Smooth muscle cell (in vitro differentiated cells): ENCODE measurements around the gene CCDC85A. TPM values are rescaled to one million over a fixed set of nuclear protein-coding genes. Genes with fewer than 3 reads are reported as not detected.
A peak's percentile ranks its signal among the peaks of the same experiment; 100 is the strongest.

ENCODE experiments used
- DNase-seq: peaks from one replicate; lab custom pipeline; 2025; ENCODE audit not compliant: unreplicated experiment; lab: John Stamatoyannopoulos, UW
- H2AFZ ChIP-seq: fragments of 200-600 bp; sonication (generic); 2 replicates; pipeline ENCODE4 v1.6.0; 2016; ENCODE audit warnings: antibody characterized with exemption, low read depth, mild to moderate bottlenecking
- H3F3A ChIP-seq: fragments of 200-600 bp; sonication (generic); 2 replicates; pipeline ENCODE4 v1.6.0; 2017; ENCODE audit warnings: antibody characterized with exemption, low read depth
- H3K27ac ChIP-seq: fragments of 200-600 bp; sonication (generic); 2 replicates; pipeline ENCODE4 v1.5.1; 2016; ENCODE audit warnings: low read depth, mild to moderate bottlenecking
- H3K27me3 ChIP-seq: fragments of 200-600 bp; sonication (generic); 2 replicates; pipeline ENCODE4 v1.6.1; 2016; ENCODE audit warnings: low read depth, mild to moderate bottlenecking
- H3K36me3 ChIP-seq: fragments of 200-600 bp; sonication (generic); 2 replicates; pipeline ENCODE4 v1.5.1; 2016; ENCODE audit warnings: low read depth
- H3K4me1 ChIP-seq: fragments of 200-600 bp; sonication (generic); 2 replicates; pipeline ENCODE4 v1.5.1; 2016; ENCODE audit warnings: low read depth
- H3K4me2 ChIP-seq: fragments of 200-600 bp; sonication (generic); 2 replicates; pipeline ENCODE4 v1.6.0; 2016; ENCODE audit warnings: mild to moderate bottlenecking
- H3K4me3 ChIP-seq: fragments of 200-600 bp; sonication (generic); 2 replicates; pipeline ENCODE4 v1.5.1; 2016; ENCODE audit warnings: mild to moderate bottlenecking
- H3K79me2 ChIP-seq: fragments of 200-600 bp; sonication (generic); 2 replicates; pipeline ENCODE4 v1.6.0; 2016; ENCODE audit warnings: low read depth, mild to moderate bottlenecking
- H3K9ac ChIP-seq: fragments of 200-600 bp; sonication (generic); 2 replicates; pipeline ENCODE4 v1.6.0; 2016; ENCODE audit warnings: low read depth
- H3K9me3 ChIP-seq: fragments of 200-600 bp; sonication (generic); replicated peaks from 2 replicates; pipeline ENCODE4 v1.5.1; 2016; ENCODE audit warnings: low read depth
- H4K20me1 ChIP-seq: fragments of 200-600 bp; sonication (generic); 2 replicates; pipeline ENCODE4 v1.6.0; 2016; ENCODE audit warnings: low read depth
- WGBS: methylation state at CpG from one replicate; pipeline ENCODE4 v1.1.7; 2016; ENCODE audit warnings: low lambda C conversion rate; 5-methylcytosine and 5-hydroxymethylcytosine counted together
- polyA plus RNA-seq: library from polyadenylated mRNA; unstranded; fragments of >200 nt; fragmentation: Nextera tagmentation; extraction: Ambion mirVana; gene quantifications from 2 replicates; pipeline ENCODE4 v1.2.1, GENCODE V29; 2016
- total RNA-seq: library from RNA; depleted of rRNA; stranded (reverse); fragments of >200 nt; gene quantifications from 2 replicates; pipeline ENCODE4 v1.2.3, GENCODE V29; 2014
- TF ChIP-seq, protein P1 (sequence below): fragments of 200-600 bp; sonication (generic); IDR thresholded peaks from 2 replicates; pipeline ENCODE4 v1.5.1; 2017; ENCODE audit warnings: borderline replicate concordance, mild to moderate bottlenecking, antibody characterized with exemption; ENCODE audit not compliant: insufficient read depth, poor library complexity, severe bottlenecking

Gene CCDC85A
- total and polyA plus RNA-seq, 2 experiments from 2014 or later: 0.67 to 2.1 TPM

DNA sequence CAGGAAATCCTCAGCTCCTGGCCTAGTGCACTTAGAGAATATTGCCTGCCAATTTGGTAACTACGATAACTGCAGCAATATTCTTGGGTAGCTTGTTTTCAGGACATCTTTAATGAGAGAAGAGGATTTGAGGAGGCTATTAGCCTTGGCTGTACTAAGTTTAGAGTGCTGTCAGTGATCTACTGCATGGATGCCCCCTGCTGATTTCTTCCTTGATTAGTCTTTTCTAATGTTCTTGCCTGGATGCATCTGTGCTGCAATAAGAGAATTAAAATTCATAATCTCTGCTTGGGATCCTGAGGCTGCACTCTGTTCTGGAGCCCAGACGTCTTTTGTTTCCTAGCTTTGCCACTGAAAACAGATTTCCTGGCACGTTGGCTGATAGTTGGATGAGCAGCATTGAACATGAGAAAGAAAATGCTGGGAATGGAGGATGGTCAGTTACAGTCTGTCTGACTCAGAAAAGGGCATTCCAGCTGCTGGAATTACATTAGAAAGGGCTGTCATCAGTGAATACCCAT lies 115.4 kb downstream of the CCDC85A start:
- DNase-seq: no peak
- Histone ChIP-seq H3K79me2 (no peaks in the 10 kb centered on the region), H2AFZ (peak overlapping the region; percentile 70), H3K27ac (no peak overlapping the region), H4K20me1 (no peaks in the 10 kb centered on the region), H3K27me3 (no peaks in the 10 kb centered on the region), H3K36me3 (no peaks in the 10 kb centered on the region), H3K4me3 (no peak overlapping the region), H3K4me2 (no peak overlapping the region), H3F3A (no peaks in the 10 kb centered on the region), H3K4me1 (no peaks in the 10 kb centered on the region), H3K9me3 (no peaks in the 10 kb centered on the region), H3K9ac (no peak overlapping the region)
- TF ChIP-seq, protein P1, sequence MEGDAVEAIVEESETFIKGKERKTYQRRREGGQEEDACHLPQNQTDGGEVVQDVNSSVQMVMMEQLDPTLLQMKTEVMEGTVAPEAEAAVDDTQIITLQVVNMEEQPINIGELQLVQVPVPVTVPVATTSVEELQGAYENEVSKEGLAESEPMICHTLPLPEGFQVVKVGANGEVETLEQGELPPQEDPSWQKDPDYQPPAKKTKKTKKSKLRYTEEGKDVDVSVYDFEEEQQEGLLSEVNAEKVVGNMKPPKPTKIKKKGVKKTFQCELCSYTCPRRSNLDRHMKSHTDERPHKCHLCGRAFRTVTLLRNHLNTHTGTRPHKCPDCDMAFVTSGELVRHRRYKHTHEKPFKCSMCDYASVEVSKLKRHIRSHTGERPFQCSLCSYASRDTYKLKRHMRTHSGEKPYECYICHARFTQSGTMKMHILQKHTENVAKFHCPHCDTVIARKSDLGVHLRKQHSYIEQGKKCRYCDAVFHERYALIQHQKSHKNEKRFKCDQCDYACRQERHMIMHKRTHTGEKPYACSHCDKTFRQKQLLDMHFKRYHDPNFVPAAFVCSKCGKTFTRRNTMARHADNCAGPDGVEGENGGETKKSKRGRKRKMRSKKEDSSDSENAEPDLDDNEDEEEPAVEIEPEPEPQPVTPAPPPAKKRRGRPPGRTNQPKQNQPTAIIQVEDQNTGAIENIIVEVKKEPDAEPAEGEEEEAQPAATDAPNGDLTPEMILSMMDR: no peak
- WGBS: 61% methylated on average over 3 of the region's 3 CpGs

DNA sequence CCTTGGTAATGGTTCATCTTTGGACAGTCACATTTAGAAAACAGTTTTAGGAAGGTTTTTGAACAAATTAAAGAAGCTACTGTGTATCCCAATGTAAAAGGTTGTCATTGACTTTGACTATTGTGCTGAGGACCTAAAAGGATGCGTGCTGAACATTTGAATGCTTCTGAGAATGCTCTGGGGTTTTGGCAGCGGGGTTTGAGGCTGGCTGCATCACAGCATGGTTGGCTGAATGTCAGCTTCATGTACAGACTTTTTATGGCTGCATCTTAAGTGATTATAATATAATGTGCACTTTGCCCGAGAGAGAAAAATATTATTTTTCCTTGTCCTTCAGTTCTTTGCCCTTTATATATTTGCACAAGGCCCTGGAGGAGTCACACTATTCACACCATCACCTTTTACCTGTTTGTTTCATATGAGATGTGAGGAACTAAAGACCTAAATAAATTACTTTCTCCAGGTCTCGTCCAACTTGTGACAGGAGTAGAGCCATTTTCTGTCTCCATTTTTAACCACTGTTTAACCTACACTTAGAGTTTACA lies 125.9 kb downstream of the CCDC85A start:
- Histone ChIP-seq H3K36me3 (no peaks in the 10 kb centered on the region), H3K9me3 (no peaks in the 10 kb centered on the region), H4K20me1 (no peaks in the 10 kb centered on the region), H2AFZ (no peak overlapping the region), H3K27ac (no peak overlapping the region), H3K27me3 (no peaks in the 10 kb centered on the region), H3K4me2 (no peak overlapping the region), H3K79me2 (no peaks in the 10 kb centered on the region), H3K9ac (no peak overlapping the region), H3F3A (no peaks in the 10 kb centered on the region), H3K4me3 (no peak overlapping the region), H3K4me1 (no peaks in the 10 kb centered on the region)
- TF ChIP-seq, protein P1: no peak
- 91% methylated on average over 4 of the region's 4 CpGs for WGBS
- no peak for DNase-seq

DNA sequence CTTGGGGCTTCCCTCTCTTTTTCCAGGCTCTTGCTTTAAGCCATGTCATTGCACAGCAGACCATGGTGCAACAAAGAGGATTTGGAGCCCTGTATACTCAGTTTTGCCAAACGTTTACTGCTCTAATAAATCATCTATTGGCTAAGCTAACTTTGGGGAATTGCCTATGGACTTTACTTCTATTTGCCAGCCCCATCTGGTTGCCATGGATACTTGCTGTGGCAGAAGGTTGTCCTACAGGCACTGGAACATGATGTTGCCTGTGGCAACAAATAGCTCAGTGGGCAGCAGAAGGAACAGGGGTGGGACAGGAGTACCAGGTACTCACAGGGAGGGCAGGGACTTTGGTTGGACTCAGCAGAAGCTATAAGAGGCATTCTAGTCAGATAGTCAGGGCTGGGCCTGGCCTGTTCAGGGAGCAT lies 129.7 kb downstream of the CCDC85A start:
- Histone ChIP-seq H3K9me3 (no peaks in the 10 kb centered on the region), H3K4me1 (no peaks in the 10 kb centered on the region), H4K20me1 (no peaks in the 10 kb centered on the region), H2AFZ (no peak overlapping the region), H3F3A (no peaks in the 10 kb centered on the region), H3K9ac (no peak overlapping the region), H3K27me3 (no peaks in the 10 kb centered on the region), H3K4me3 (no peak overlapping the region), H3K79me2 (no peaks in the 10 kb centered on the region), H3K4me2 (no peak overlapping the region), H3K36me3 (no peaks in the 10 kb centered on the region), H3K27ac (no peak overlapping the region)
- 58% methylated on average over 1 of the region's 1 CpG for WGBS
- TF ChIP-seq, protein P1: no peak
- no peak for DNase-seq

DNA sequence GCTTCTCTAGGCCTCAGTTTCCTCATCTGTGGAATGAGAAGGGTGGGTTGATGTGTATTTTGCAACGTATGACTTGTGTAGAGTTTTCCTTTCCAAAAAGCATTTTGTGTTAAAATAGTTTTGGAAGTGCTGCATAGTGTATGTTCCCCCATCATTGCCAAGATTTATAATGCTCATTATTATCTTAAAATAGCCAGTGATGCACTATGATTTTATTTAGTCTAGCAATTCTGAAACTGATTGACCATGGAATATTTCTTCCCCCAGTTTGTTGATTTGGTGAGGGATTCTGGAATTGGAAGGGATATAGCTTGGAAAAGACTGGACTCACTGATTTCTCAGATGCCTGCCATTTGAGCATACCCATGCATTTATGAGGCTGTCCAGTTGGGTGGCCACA lies 130.6 kb downstream of the CCDC85A start:
- Histone ChIP-seq H3K27me3 (no peaks in the 10 kb centered on the region), H3K4me3 (no peak overlapping the region), H3K9me3 (no peaks in the 10 kb centered on the region), H3K79me2 (no peaks in the 10 kb centered on the region), H2AFZ (no peak overlapping the region), H3K27ac (no peak overlapping the region), H3K4me2 (no peak overlapping the region), H3K36me3 (no peaks in the 10 kb centered on the region), H3F3A (no peaks in the 10 kb centered on the region), H3K9ac (no peak overlapping the region), H3K4me1 (no peaks in the 10 kb centered on the region), H4K20me1 (no peaks in the 10 kb centered on the region)
- TF ChIP-seq, protein P1: no peak
- WGBS: 87% methylated on average over 1 of the region's 1 CpG
- DNase-seq: no peak
